Testis (tissue), 2 donors: ENCODE results near the gene GP1BA.

ENCODE experiments used
- CTCF ChIP-seq, 3 experiments: fragments of 450-650 bp in 2 of 3; fragments of 200-600 bp in 1 of 3; sonication (generic) in 1 of 3; IDR thresholded peaks; one replicate each; pipeline ENCODE4 v1.5.1; 2016 to 2019; ENCODE audit warnings: antibody characterized with exemption in 3 of 3, mild to moderate bottlenecking in 2 of 3, moderate library complexity in 1 of 3
- POLR2A ChIP-seq: fragments of 450-650 bp; IDR thresholded peaks from one replicate; pipeline ENCODE4 v1.6.1; 2017; ENCODE audit warnings: antibody characterized with exemption, mild to moderate bottlenecking, moderate library complexity

GRCh38 chr17:4972752-4973151 lies 40.7 kb downstream of the GP1BA start:
- no peak for TF ChIP-seq CTCF (IDR thresholded peaks at IDR 0.05)
- TF ChIP-seq POLR2A, result no peak
